H1 (cell line): ENCODE measurements around the gene CHPF.

Source experiments
- EZH2 ChIP-seq: fragments of 200-600 bp; sonication (generic); IDR thresholded peaks from 2 replicates; pipeline ENCODE4 v1.7.1; 2012; ENCODE audit warnings: low read depth, mild to moderate bottlenecking, moderate library complexity, low read length, inconsistent platforms; ENCODE audit not compliant: severe bottlenecking
- TF ChIP-seq, protein P1 (sequence below), 3 experiments: IDR thresholded peaks; 1 replicate in 2 of 3; 2 replicates in 1 of 3; pipeline versions ENCODE4 v1.5.1 to v1.6.1; 2011; ENCODE audit warnings: low read length in 3 of 3, mild to moderate bottlenecking in 3 of 3, inconsistent platforms in 2 of 3, low read depth in 1 of 3, moderate library complexity in 1 of 3; ENCODE audit not compliant: insufficient read depth in 1 of 3; ENCODE audit errors: control extremely low read depth in 1 of 3

DNA sequence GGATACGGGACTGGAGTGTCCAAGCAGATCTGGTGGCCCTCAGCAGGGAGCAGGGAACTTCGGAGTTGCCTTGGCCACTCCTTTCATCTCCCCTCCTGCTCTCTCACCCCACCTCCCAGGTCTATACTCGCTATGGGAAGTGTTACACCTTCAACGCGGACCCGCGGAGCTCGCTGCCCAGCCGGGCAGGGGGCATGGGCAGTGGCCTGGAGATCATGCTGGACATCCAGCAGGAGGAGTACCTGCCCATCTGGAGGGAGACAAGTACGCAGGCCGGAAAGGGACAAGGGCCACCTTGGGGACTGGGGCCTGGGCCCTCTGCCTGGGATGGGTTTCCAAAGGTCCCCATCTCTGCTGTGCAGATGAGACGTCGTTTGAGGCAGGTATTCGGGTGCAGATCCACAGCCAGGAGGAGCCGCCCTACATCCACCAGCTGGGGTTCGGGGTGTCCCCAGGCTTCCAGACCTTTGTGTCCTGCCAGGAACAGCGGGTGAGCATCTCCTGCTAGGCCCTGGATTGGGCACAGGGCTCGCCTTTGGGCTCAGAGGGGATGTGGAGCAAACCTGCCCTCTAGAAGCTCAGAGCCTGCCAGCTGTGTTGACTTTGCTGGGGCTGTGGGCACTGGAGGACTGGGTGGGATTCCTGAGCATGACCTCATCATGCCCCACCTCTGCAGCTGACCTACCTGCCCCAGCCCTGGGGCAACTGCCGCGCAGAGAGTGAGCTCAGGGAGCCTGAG lies 11.8 kb downstream of the CHPF start:
- no peak for TF ChIP-seq EZH2
- TF ChIP-seq, protein P1, sequence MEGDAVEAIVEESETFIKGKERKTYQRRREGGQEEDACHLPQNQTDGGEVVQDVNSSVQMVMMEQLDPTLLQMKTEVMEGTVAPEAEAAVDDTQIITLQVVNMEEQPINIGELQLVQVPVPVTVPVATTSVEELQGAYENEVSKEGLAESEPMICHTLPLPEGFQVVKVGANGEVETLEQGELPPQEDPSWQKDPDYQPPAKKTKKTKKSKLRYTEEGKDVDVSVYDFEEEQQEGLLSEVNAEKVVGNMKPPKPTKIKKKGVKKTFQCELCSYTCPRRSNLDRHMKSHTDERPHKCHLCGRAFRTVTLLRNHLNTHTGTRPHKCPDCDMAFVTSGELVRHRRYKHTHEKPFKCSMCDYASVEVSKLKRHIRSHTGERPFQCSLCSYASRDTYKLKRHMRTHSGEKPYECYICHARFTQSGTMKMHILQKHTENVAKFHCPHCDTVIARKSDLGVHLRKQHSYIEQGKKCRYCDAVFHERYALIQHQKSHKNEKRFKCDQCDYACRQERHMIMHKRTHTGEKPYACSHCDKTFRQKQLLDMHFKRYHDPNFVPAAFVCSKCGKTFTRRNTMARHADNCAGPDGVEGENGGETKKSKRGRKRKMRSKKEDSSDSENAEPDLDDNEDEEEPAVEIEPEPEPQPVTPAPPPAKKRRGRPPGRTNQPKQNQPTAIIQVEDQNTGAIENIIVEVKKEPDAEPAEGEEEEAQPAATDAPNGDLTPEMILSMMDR (IDR thresholded peaks at IDR 0.05; ENCODE audit: control extremely low read depth in 1 of 3, insufficient read depth in 1 of 3, low read depth in 1 of 3, low read length in 3 of 3): no peak
